Kidney (tissue), 14 donors: ENCODE data around the gene UNC13D. TPM values are rescaled to one million over a fixed set of nuclear protein-coding genes. Genes with fewer than 3 reads are reported as not detected.

Experiments
- DNase-seq, 5 donors: peaks; one replicate each; pipeline ENCODE4 v3.0.0-alpha.2; 2013 to 2020
- FAIRE-seq: peaks from 2 replicates; lab custom pipeline; 2012; peaks lifted over from hg19 to GRCh38; lab: Jason Lieb, UNC
- H3K27ac ChIP-seq, 2 donors: one replicate each; pipeline ENCODE4 v1.7.0; 2013; ENCODE audit warnings: low read depth in 2 of 2, low read length in 2 of 2, inconsistent platforms in 1 of 2
- H3K27me3 ChIP-seq: one replicate; pipeline ENCODE4 v1.7.1; 2013; ENCODE audit warnings: low read length, inconsistent platforms; ENCODE audit not compliant: control insufficient read depth, insufficient read depth
- H3K36me3 ChIP-seq, 3 donors: one replicate each; pipeline versions ENCODE4 v1.7.0 to v1.7.1; 2013; ENCODE audit warnings: low read length in 3 of 3, control low read depth in 1 of 3, inconsistent platforms in 1 of 3; ENCODE audit not compliant: insufficient read depth in 3 of 3, control insufficient read depth in 2 of 3
- H3K4me1 ChIP-seq, 3 donors: one replicate each; pipeline versions ENCODE4 v1.7.0 to v1.7.1; 2013; ENCODE audit warnings: low read length in 3 of 3, inconsistent platforms in 1 of 3, low read depth in 1 of 3; ENCODE audit not compliant: control insufficient read depth in 2 of 3, insufficient read depth in 2 of 3
- H3K4me3 ChIP-seq, 3 donors: one replicate each; pipeline versions ENCODE4 v1.7.0 to v1.8.1; 2013; ENCODE audit warnings: low read length in 3 of 3, control low read depth in 1 of 3, inconsistent platforms in 1 of 3
- H3K9ac ChIP-seq, 3 donors: one replicate each; pipeline versions ENCODE4 v1.7.0 to v1.7.1; 2013; ENCODE audit warnings: low read length in 3 of 3, control low read depth in 1 of 3, inconsistent platforms in 1 of 3
- H3K9me3 ChIP-seq, 3 donors: one replicate each; pipeline versions ENCODE4 v1.7.0 to v1.7.1; 2013; ENCODE audit warnings: low read length in 3 of 3, control low read depth in 1 of 3, inconsistent platforms in 1 of 3; ENCODE audit not compliant: control insufficient read depth in 2 of 3, insufficient read depth in 1 of 3
- intact Hi-C: fragments of 100-400 bp; cut with DNase I; formaldehyde crosslinking; loops from one replicate; pipeline ENCODE4 v1.11.1; 2022
- polyA plus RNA-seq: library from polyadenylated mRNA; stranded (reverse); fragments of 350-450 nt; fragmentation: Illumina TruSeq; extraction: RNeasy Lipid Tissue Mini Kit (QIAGEN cat#74804); gene quantifications from one replicate; pipeline ENCODE4 v1.2.3, GENCODE V29; 2014; ENCODE audit warnings: low read depth, low replicate concordance; ENCODE audit not compliant: insufficient read depth
- total RNA-seq: library from RNA; stranded (reverse); fragmentation: NEBNext Ultra II Directional; extraction: Animal tissue kit (Norgen Biotek cat#: 25700); gene quantifications from one replicate; pipeline ENCODE4 v1.2.1, GENCODE V29; 2021
- TF ChIP-seq, protein P1 (sequence below): IDR thresholded peaks from 3 replicates; pipeline ENCODE4 v1.5.1; 2012; ENCODE audit warnings: mild to moderate bottlenecking, moderate library complexity, borderline replicate concordance; ENCODE audit not compliant: insufficient read depth; ENCODE audit errors: extremely low read depth
- donor health status: control.
- donor health status: control.
- donor health status: control.
- donor health status: control.
- donor health status: control.
- donor health status: DM: yes; HTN: yes; CAD: no.
- donor health status: Normal renal cell carcinoma (clear cell type).

The UNC13D gene
- total and polyA plus RNA-seq, 2 donors from 2014 or later = 3.8 to 26.1 TPM

DNA sequence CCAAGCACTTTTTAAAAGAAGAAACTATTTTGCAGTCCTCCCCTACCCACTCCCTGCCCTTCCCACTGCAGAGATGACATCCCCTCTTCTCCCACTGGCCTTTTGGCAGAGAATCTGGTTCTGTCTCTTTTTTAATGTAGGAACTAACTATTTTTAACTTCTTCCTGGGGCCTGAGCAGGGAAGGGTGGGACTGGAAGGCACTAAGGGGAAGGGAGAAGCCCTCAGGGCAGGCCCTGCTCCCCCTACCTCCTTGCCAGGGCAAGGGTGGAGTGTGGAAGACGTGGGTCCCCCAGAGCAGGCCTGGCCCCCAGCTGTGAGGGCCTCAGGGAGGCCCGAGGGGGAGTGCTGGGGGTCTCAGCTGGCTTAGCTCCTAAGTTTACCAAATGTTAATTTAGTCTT lies 19.5 kb downstream of the UNC13D start:
- intact Hi-C loops = no loop called here
- Histone ChIP-seq H3K4me3 (no peak overlapping the region), H3K9me3 (no peaks in the 10 kb centered on the region), H3K9ac (no peak overlapping the region), H3K27me3 (no peaks in the 10 kb centered on the region), H3K4me1 (peaks cover 0 to 12% (median 6%) of the 10 kb centered on the region in 3 donors), H3K27ac (no peak overlapping the region), H3K36me3 (peaks cover 0 to 21% (median 14%) of the 10 kb centered on the region in 3 donors)
- TF ChIP-seq, protein P1, sequence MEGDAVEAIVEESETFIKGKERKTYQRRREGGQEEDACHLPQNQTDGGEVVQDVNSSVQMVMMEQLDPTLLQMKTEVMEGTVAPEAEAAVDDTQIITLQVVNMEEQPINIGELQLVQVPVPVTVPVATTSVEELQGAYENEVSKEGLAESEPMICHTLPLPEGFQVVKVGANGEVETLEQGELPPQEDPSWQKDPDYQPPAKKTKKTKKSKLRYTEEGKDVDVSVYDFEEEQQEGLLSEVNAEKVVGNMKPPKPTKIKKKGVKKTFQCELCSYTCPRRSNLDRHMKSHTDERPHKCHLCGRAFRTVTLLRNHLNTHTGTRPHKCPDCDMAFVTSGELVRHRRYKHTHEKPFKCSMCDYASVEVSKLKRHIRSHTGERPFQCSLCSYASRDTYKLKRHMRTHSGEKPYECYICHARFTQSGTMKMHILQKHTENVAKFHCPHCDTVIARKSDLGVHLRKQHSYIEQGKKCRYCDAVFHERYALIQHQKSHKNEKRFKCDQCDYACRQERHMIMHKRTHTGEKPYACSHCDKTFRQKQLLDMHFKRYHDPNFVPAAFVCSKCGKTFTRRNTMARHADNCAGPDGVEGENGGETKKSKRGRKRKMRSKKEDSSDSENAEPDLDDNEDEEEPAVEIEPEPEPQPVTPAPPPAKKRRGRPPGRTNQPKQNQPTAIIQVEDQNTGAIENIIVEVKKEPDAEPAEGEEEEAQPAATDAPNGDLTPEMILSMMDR = no peak
- FAIRE-seq = no peak
- DNase-seq = no peak

DNA sequence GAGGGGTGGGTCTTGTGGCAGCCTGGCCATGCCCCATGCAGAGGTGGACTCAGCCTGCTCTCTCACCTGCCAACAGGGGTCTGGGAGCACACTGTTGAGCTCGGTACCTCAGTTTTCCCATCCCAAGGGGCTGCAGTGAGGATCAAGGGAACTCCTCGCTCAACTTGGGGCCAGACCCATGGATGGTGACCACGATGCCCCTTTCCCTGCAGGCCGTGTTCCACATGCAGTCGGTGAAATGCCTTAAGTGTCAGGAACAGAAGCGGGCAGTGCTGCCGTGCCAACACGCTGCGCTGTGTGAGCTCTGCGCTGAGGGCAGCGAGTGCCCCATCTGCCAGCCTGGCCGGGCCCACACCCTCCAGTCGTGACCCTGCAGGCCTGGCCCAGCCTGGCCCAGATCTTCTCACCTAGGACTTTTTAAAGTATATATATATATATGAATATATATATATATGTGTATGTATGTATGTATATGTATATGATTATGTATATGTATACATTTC lies 20.1 kb downstream of the UNC13D start:
- Histone ChIP-seq H3K9me3 (no peaks in the 10 kb centered on the region), H3K27me3 (no peaks in the 10 kb centered on the region), H3K9ac (no peak overlapping the region), H3K27ac (no peak overlapping the region), H3K36me3 (peaks cover 2 to 25% (median 17%) of the 10 kb centered on the region in 3 donors), H3K4me1 (peaks cover 0 to 12% (median 6%) of the 10 kb centered on the region in 3 donors), H3K4me3 (no peak overlapping the region)
- no peak for DNase-seq
- TF ChIP-seq, protein P1 = no peak
- intact Hi-C loops = no loop called here
- no peak for FAIRE-seq

DNA sequence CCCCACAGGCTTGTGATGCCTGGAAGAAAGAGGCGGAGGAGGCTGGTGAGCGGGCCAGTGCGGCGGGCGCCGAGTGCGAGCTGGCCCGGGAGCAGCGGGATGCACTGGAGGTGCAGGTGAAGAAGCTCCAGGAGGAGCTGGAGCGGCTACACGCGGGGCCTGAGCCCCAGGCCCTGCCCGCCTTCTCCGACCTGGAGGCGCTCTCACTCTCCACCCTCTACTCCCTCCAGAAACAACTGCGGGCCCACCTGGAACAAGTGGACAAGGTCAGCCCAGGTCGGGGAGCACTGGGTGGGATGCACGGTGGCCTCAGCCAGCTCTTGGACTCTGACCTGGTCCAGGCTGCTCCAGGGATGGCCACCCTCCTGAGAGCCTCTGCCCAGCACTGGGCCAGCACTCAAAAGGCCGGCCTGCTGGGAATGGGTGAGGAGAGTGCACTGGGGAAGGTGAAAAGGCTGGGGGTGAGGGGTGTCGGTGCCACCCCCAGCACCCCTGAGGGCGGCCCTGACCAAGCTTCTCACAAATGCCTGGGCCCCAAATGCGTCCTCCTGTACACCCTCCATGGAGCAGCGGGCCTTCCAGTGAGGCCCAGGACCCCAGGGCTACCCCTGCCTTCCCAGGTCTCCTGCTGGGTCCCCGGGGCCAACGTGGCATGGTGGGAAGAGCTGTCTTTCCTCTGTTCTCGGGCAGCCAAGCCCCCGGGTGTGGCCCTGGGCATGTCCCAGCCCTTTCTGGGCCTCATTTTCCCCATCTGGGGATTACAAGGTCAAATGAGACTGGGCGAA lies 20.8 kb downstream of the UNC13D start:
- intact Hi-C loops = no loop called here
- TF ChIP-seq, protein P1 = no peak
- Histone ChIP-seq H3K4me3 (no peak overlapping the region), H3K9me3 (no peaks in the 10 kb centered on the region), H3K36me3 (peaks cover 2 to 31% (median 23%) of the 10 kb centered on the region in 3 donors), H3K27me3 (no peaks in the 10 kb centered on the region), H3K4me1 (peaks cover 0 to 12% (median 6%) of the 10 kb centered on the region in 3 donors), H3K27ac (peak overlapping the region in 1 of 2 donors; percentile 22), H3K9ac (no peak overlapping the region)
- FAIRE-seq (no peak), DNase-seq (peak in 1 of 5 donors; percentile 68)
